ENCODE measurements around the gene SAMD3. TPM values are rescaled to one million over a fixed set of nuclear protein-coding genes. Genes with fewer than 3 reads are reported as not detected.

The SAMD3 gene
- total RNA-seq, 1 experiment from 2014 or later, result not detected

- DNase-seq (ENCODE audit: low read depth), result no peak
- in situ Hi-C loops (cut with HindIII; ENCODE audit: low pct_unique_long_range_greater_than_20kb, low sequenced_read_pairs), result no loop called here
These were observed 107.7 kb downstream of the SAMD3 start for GRCh38 chr6:130115036-130115435.

GRCh38 chr6:130113201-130113710 is 109.5 kb downstream of the SAMD3 start:
- in situ Hi-C loops (cut with HindIII; ENCODE audit: low pct_unique_long_range_greater_than_20kb, low sequenced_read_pairs), result no loop called here
- no peak for DNase-seq (ENCODE audit: low read depth)

DNA sequence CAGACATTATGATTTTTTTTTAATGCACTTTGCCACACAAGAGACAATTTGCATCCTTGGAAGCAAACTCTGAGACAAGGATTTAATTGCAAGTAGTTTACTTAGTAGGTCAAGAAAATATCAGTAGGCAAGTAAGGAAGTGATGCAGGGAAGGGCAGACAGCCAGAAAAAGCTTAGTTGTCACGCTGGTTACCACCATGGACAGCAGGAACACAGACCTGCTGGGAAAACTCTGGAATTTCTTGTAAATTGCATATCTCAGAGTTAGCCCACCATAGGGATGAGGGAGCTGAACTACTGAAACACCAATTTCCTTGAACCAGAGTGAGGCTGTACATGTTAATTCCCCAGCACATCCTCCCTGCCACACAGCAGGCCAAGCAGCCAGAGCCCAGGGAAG is 111.7 kb downstream of the SAMD3 start:
- in situ Hi-C loops (cut with HindIII; ENCODE audit: low pct_unique_long_range_greater_than_20kb, low sequenced_read_pairs), result no loop called here
- no peak for DNase-seq (ENCODE audit: low read depth)

DNA sequence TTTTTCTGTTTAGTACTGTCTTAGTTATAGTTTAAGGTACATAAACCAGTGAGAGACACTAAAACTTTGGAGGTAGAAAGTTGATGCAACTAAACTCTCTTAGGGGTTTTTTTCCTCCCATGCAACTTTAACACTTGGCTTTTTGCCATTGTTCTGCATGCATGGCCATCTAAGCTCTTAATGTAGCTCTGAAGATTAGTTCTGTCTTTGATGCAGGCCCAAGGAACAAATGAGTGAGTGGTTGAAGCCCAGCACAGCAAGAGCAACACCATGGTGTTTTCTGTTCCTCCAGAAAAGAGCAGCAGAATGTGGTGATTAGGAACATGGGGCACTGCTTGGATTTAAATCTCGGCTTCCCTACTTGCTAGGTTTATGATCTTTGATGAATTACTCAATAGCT is 115.0 kb downstream of the SAMD3 start:
- no peak for DNase-seq (ENCODE audit: low read depth)
- in situ Hi-C loops (cut with HindIII; ENCODE audit: low pct_unique_long_range_greater_than_20kb, low sequenced_read_pairs), result no loop called here

GRCh38 chr6:130105996-130106704 is 116.6 kb downstream of the SAMD3 start:
- no peak for DNase-seq (ENCODE audit: low read depth)
- in situ Hi-C loops (cut with HindIII; ENCODE audit: low pct_unique_long_range_greater_than_20kb, low sequenced_read_pairs), result no loop called here

DNA sequence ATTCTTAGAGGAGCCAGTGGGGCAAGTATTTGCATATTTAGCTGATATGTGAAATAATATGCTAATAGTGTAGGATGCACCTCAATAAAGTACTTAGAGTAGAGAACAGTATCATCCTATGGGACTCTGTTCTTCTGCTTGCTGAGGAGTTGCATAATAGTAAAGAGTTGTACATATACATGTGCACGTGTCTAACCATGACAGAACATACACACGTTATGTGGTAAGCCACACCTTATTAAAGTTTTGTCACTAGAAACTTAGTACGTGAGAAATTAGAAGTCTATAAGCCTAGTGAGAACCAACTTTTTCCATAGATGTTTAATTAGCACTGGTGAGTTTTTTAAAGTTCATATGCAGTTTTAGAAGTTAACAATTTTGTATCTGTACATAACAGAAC is 123.6 kb downstream of the SAMD3 start:
- DNase-seq (ENCODE audit: low read depth), result no peak
- in situ Hi-C loops (cut with HindIII; ENCODE audit: low pct_unique_long_range_greater_than_20kb, low sequenced_read_pairs), result no loop called here

DNA sequence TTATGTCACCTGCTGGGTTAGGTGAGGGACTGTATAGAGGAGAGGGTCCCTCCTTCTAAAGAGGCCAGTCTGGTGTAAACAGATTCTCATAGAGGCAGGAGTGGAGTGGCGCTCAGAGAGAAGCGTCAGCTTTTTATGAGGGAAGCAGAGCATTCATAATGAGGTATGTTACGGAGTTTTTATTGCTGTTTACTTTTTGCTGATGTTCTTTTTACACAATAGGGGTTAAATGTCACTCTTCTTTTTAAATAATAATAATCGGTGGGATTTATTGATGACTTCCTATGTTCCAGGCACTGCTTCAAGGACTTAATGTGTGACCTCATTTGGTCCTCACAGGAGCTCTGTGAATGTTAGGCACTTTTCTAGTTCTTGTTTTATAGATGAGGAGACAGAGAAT is 124.4 kb downstream of the SAMD3 start:
- in situ Hi-C loops (cut with HindIII; ENCODE audit: low pct_unique_long_range_greater_than_20kb, low sequenced_read_pairs), result no loop called here
- DNase-seq (ENCODE audit: low read depth), result no peak

Other genes with a start within 250 kb of the SAMD3 start
- 3.2 and 45.3 TPM in 2 replicates for gene L3MBTL3, start 204.4 kb downstream of the SAMD3 start, total RNA-seq (2014; rRNA removed; shearing (Covaris generic); ENCODE audit: low replicate concordance)
- gene TMEM200A, start 143.1 kb upstream of the SAMD3 start, total RNA-seq (2014; rRNA removed; shearing (Covaris generic); ENCODE audit: low replicate concordance), result not detected in 2 replicates